ENCODE data around the gene COA8. TPM values are rescaled to one million over a fixed set of nuclear protein-coding genes. Genes with fewer than 3 reads are reported as not detected.

Gene COA8
- total and polyA plus RNA-seq, 9 of the 15 experiments (the other 6 are each of a cell fraction or from before 2014, with no cell fraction given) = 5.0 to 35.3 (median 25.7) TPM

DNA sequence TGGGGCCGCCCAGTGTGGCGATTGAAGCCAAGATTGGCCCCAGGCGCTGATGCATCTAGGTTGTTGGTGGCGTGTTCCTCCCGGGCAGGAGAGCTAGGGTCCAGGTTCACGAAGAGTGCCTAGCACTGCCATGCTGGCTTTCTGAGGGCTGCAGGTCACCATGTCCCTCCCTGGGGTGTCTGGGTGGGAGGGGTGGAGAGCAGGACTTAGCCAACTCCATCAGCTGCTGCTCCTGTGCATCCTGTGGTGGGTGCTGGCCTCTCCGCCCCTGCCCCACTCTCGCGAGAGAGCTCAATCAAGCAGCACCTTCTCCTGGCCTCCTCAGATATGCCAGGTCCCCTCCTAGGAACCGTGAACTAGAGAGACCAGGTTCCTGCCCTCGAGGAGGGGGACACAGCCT, 31.9 kb upstream of the COA8 start:
- Histone ChIP-seq H3K79me2 (ENCODE audit: control insufficient read depth, insufficient read depth, low read length) (peaks cover 32% of the 10 kb centered on the region), H3K27ac (ENCODE audit: extremely low read depth, low read depth, low read length) (no peak overlapping the region), H2AFZ (ENCODE audit: low read depth, low read length) (no peak overlapping the region), H3K9ac (ENCODE audit: insufficient read depth in 1 of 2, low read depth in 2 of 2, low read length in 2 of 2) (peak overlapping the region in 1 of 2 experiments; percentile 95; a peak in 2 of 4 replicates), H3K36me3 (ENCODE audit: control insufficient read depth, insufficient read depth, low read length) (peaks cover 48% of the 10 kb centered on the region; the same call in 2 of the 3 replicates), H3K9me1 (ENCODE audit: control insufficient read depth, insufficient read depth, low read length) (peaks cover 6% of the 10 kb centered on the region), H3K4me2 (ENCODE audit: insufficient read depth, low read length) (peak overlapping the region; percentile 89; the same call in 1 of the 2 replicates), H3K27me3 (ENCODE audit: control insufficient read depth in 2 of 2, insufficient read depth in 2 of 2, low read length in 2 of 2) (no peaks in the 10 kb centered on the region), H4K20me1 (replicated peaks; ENCODE audit: control insufficient read depth, insufficient read depth, low read length) (no peaks in the 10 kb centered on the region; the same call in 1 of the 2 replicates), H3K4me3 (no peak overlapping the region), H3K9me3 (replicated peaks; ENCODE audit: control insufficient read depth, insufficient read depth, low read depth, low read length) (no peaks in the 10 kb centered on the region), H3K4me1 (replicated peaks in 1 of 2; ENCODE audit: control insufficient read depth in 2 of 2, insufficient read depth in 2 of 2, low read length in 2 of 2) (peaks cover 9 to 77% of the 10 kb centered on the region in 2 experiments; a peak in 4 of 5 replicates)
- in situ Hi-C loops (cut with MboI) = loop anchor here (10.0 kb wide), 1 partner anchor 446 kb away; the partner anchor contains the start of gene LBHD2
- whole genome bisulfite sequencing (ENCODE audit: insufficient coverage, low coverage, missing lambda C conversion rate) = 90% methylated on average over 6 of the region's 11 CpGs
- ChIA-PET POLR2A (interaction anchor here (0.6 to 1.4 kb wide), 2 partner anchors 12 to 1222 kb away, joined by 3 read pairs; no protein-coding TSS in a partner anchor), CTCF (ENCODE audit: low intra/inter-chr PET ratio) (no interaction called here)
- DNase-seq (ENCODE audit: extremely low read depth in 1 of 4, low spot score in 3 of 4) (no peak), FAIRE-seq (no peak), ATAC-seq (no peak)
- BruUV-seq (replicated peaks) = no TSS peak
- TF ChIP-seq HSF4 (CRISPR knock-in tag; IDR thresholded peaks at IDR 0.05; ENCODE audit: borderline replicate concordance) (no peak), KAT8 (IDR thresholded peaks at IDR 0.05; ENCODE audit: low read depth) (no peak), STAG1 (CRISPR knock-in tag; IDR thresholded peaks at IDR 0.05; ENCODE audit: borderline replicate concordance) (no peak), TFAM (CRISPR knock-in tag; conservative IDR thresholded peaks at IDR 0.05) (no peak), HDAC2 (IDR thresholded peaks at IDR 0.05) (no peak), PTTG1 (tag; IDR thresholded peaks at IDR 0.05; ENCODE audit: low read depth) (no peak), NFRKB (IDR thresholded peaks at IDR 0.05; ENCODE audit: low read depth) (no peak), ZKSCAN1 (IDR thresholded peaks at IDR 0.05; ENCODE audit: low read depth, low read length) (no peak), SMARCA4 (IDR thresholded peaks at IDR 0.05) (no peak), FOXK2 (conservative IDR thresholded peaks at IDR 0.05 in 1 of 2, IDR thresholded peaks at IDR 0.05 in 1 of 2; ENCODE audit: low read depth in 2 of 2) (no peak)
- TF ChIP-seq, protein P1, sequence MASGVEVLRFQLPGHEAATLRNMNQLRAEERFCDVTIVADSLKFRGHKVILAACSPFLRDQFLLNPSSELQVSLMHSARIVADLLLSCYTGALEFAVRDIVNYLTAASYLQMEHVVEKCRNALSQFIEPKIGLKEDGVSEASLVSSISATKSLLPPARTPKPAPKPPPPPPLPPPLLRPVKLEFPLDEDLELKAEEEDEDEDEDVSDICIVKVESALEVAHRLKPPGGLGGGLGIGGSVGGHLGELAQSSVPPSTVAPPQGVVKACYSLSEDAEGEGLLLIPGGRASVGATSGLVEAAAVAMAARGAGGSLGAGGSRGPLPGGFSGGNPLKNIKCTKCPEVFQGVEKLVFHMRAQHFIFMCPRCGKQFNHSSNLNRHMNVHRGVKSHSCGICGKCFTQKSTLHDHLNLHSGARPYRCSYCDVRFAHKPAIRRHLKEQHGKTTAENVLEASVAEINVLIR (CRISPR knock-in tag; IDR thresholded peaks at IDR 0.05) = no peak
- intact Hi-C loops (cut with micrococcal nuclease) = no loop called here
